GM19025 (cell line): ENCODE measurements around the gene RNLS.

Experiments used
- ATAC-seq: cut with Tn5 transposase; IDR thresholded peaks from one replicate; pipeline ENCODE4 v1.9.1; 2021; ENCODE audit warnings: mild to moderate bottlenecking, low read depth, moderate library complexity; ENCODE audit not compliant: unreplicated experiment

RNLS gene

GRCh38 chr10:88555190-88555908 is 27.8 kb downstream of the RNLS start:
- ATAC-seq, result no peak

DNA sequence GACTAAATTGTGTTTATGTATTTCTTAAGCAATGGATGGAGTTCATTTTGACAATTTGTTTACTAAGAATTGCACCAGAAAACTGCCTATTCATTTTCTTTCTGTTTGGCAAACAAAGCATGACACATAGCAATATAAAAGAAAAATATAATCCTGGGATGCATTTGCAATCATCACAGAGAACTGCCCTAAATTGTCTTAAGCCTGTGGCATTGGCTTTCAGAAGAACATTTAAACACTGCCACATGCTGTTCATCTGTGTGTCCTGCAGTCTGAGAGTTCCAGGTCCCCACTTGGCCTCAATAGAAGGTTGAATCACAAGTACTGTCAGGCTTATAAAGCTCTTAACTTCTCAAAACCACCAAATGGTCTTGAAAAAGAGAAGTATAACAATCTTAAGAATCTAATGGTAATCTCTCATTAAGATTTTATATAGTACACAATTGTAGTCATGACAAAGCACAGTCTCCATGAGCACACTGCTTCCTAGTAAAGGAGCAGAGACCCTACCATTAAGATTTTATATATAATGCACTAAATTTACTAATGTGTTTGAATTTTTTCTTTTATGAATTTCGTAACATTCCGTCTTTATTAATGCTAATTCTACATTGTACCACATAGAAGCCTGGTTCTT is 29.9 kb downstream of the RNLS start:
- no peak for ATAC-seq

- ATAC-seq, result no peak
These were observed 31.9 kb downstream of the RNLS start for GRCh38 chr10:88551246-88551645.

DNA sequence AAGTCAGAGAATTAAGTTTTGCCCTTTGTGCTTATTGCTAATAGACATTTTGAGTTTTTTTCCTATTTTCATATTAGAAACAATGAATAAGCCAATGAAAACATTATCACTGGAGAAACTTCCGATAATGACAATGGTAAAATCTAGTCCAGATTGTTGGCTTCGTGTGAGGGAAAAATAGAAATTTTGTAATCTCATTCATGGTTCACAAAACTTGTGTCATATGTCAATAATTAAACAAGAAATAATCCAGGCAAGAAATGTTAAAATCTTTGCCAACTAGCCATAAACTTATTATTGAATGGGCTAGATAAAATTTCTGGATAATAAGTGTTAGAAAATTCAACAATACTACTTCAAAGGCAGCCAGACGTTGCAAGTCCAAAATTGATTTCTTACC is 36.6 kb downstream of the RNLS start:
- no peak for ATAC-seq

DNA sequence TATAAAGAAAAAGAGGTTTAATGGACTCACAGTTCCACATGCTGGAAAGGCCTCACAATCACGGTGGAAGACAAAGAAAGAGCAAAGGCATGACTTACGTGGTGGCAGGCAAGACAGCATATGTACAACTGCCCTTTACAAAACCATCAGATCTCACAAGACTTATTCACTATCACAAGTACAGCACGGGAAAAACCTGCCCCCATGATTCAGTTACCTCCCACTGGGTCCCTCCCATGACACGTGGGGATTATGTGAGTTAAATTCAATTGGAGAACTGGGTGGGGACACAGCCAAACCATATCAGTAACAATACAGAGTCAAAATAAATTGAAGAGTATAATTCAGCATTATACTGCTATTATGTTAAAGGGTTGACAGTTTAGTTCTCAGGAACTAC is 37.8 kb downstream of the RNLS start:
- no peak for ATAC-seq

- no peak for ATAC-seq
These were observed 38.8 kb downstream of the RNLS start for GRCh38 chr10:88544140-88544870.

DNA sequence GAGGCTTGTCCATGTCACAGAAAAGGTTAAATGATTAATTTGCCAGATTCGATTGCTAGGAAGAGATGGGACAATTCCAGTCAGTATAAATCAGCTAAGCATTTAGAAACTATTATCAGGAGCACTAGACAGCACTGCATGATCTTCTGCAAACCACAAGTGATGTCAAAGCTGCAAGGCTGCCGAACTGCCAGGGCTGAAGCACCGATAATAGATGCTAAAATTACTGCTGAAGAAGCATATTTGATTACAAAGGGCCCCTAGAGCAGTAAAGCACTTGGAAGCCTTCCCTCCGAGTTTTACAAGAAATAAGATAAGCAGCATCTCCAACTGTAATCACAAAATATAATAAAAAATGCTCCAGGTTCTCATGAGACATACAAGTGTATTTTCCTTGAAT is 40.6 kb downstream of the RNLS start:
- no peak for ATAC-seq

DNA sequence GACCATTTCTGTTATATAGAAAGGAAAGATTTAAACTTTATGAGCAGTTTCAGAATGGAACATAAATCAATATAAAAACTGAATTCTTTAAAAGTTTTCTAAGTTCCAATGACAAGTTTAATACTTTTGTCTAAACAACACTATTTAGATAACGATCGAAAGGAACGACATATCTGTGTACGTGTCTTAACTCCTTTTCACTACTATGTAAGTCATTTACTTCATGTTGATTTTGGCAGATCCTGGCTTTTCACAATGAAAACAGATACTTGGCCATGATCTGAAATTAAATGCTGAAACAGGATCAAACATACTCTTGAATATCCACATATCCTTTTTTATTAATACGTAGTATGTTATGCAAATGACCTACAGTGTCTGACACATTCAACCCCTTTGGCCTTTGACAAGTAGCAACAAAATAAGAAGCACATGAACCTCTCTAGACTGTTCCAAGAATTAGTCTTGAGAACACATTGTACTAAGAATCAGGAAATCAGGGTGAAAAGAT is 41.9 kb downstream of the RNLS start:
- ATAC-seq, result no peak

- ATAC-seq, result no peak
These were observed 42.8 kb downstream of the RNLS start for GRCh38 chr10:88540351-88540750.

GRCh38 chr10:88538048-88538447 is 45.1 kb downstream of the RNLS start:
- ATAC-seq, result no peak

GRCh38 chr10:88537322-88537721 is 45.8 kb downstream of the RNLS start:
- ATAC-seq, result no peak

GRCh38 chr10:88536437-88536836 is 46.7 kb downstream of the RNLS start:
- no peak for ATAC-seq

- ATAC-seq, result no peak
These were observed 48.9 kb downstream of the RNLS start for GRCh38 chr10:88534072-88534665.

GRCh38 chr10:88531392-88532052 is 51.6 kb downstream of the RNLS start:
- no peak for ATAC-seq

GRCh38 chr10:88530629-88531391 is 52.3 kb downstream of the RNLS start:
- ATAC-seq, result no peak

- ATAC-seq, result no peak
These were observed 53.0 kb downstream of the RNLS start for GRCh38 chr10:88530093-88530492.

GRCh38 chr10:88528806-88529570 is 54.1 kb downstream of the RNLS start:
- ATAC-seq, result no peak

- ATAC-seq, result no peak
These were observed 54.9 kb downstream of the RNLS start for GRCh38 chr10:88528201-88528600.

DNA sequence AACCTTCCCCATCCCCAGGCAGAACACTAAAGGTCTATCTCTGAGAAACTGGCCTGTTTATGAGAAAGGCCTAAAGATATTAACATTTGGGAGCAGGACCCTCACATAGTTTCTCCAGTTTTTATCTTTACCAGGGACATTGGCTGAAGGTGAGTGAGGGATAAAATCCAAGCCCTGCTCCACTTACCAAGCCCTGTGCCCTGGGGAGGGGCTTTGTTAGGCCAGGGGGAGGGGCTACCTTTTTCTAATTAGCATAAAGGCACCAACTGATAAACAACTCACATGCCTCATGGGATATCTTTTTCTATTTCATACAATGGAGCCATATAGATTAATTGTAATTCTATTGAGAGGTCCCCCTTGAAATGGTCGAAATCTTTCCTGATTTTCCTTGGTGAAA is 55.9 kb downstream of the RNLS start:
- ATAC-seq, result no peak
